Measurements from ENCODE around the gene SLC35F3.

DNA sequence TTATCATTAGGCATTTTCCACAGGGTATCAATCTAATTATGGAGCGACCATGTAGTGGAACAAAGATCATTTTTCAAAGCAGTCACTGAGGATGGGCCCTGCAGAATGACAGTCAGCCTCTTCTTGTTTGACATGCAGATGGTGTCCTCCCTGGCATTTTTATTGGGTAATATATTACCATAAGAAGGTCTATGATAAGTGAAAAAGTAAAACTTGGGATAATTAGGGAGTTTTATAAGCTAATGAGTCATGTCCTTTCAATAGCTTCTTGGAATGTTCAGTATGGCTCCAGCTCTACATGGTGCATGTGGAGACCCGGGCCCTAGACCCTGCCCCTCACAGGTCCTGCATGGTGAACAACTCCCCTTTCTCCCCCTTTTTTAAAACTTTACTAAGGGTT, 236.5 kb downstream of the SLC35F3 start:
- no peak for TF ChIP-seq EZH2 (IDR thresholded peaks at IDR 0.05; ENCODE audit: borderline replicate concordance, insufficient read depth, low read length, poor library complexity, severe bottlenecking)
- TF ChIP-seq RAD21 (conservative IDR thresholded peaks at IDR 0.05) = no peak
- TF ChIP-seq, protein P1, sequence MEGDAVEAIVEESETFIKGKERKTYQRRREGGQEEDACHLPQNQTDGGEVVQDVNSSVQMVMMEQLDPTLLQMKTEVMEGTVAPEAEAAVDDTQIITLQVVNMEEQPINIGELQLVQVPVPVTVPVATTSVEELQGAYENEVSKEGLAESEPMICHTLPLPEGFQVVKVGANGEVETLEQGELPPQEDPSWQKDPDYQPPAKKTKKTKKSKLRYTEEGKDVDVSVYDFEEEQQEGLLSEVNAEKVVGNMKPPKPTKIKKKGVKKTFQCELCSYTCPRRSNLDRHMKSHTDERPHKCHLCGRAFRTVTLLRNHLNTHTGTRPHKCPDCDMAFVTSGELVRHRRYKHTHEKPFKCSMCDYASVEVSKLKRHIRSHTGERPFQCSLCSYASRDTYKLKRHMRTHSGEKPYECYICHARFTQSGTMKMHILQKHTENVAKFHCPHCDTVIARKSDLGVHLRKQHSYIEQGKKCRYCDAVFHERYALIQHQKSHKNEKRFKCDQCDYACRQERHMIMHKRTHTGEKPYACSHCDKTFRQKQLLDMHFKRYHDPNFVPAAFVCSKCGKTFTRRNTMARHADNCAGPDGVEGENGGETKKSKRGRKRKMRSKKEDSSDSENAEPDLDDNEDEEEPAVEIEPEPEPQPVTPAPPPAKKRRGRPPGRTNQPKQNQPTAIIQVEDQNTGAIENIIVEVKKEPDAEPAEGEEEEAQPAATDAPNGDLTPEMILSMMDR (IDR thresholded peaks at IDR 0.05; ENCODE audit: poor library complexity, severe bottlenecking) = no peak
- no peak for TF ChIP-seq POLR2AphosphoS5 (IDR thresholded peaks at IDR 0.05)
- TF ChIP-seq SMC3 (conservative IDR thresholded peaks at IDR 0.05; ENCODE audit: poor library complexity) = no peak
- no peak for TF ChIP-seq EP300 (conservative IDR thresholded peaks at IDR 0.05; ENCODE audit: poor library complexity, severe bottlenecking)
- no peak for TF ChIP-seq MXI1 (conservative IDR thresholded peaks at IDR 0.05; ENCODE audit: poor library complexity, severe bottlenecking)
- TF ChIP-seq TAF1 (IDR thresholded peaks at IDR 0.05; ENCODE audit: low read depth) = no peak
